GM19452 (cell line): ENCODE results near the gene VTI1A.

Experiments
- ATAC-seq: cut with Tn5 transposase; IDR thresholded peaks from one replicate; pipeline ENCODE4 v1.9.1; 2021; ENCODE audit not compliant: unreplicated experiment

Gene VTI1A

DNA sequence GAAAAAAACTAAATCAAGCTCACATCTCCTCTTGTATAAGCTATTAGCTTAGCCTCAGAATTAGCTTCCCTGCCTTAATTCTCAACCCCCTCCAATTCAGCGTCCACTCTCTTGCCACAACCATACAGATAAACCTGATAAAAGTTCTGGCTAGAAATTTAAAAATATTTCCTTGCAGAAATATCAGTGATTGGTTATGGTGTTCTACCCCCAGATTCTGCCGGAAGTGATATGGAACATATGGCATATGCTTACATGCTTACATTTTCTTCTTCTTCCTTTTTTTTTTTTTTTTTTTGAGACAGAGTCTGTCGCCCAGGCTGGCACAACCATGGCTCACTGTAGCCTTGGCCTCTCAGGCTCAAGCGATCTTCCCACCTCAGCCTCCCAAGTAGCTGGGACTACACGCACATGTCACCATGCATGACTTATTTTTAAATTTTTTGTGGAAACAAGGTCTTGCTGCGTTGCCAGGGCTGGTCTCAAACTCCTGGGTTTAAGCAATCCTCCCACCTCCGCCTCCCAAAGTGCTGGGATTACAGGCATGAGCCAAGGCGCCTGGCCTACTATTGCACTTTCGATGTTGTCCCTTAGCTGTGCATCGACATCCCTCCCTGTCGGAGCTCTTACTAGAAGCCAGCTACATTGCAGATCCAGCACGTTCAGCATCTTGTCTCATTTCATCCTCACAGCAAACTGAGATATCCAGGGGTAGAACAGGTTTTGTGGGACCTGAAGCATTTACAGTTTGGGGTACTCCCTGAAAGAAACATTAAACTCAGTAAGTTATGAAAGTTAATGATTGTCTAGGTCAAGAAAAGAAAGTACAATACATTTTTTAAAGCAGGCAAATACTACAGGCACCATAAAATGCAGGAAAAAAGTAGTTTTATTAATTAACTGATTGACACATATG, 297.4 kb downstream of the VTI1A start:
- ATAC-seq, result no peak

DNA sequence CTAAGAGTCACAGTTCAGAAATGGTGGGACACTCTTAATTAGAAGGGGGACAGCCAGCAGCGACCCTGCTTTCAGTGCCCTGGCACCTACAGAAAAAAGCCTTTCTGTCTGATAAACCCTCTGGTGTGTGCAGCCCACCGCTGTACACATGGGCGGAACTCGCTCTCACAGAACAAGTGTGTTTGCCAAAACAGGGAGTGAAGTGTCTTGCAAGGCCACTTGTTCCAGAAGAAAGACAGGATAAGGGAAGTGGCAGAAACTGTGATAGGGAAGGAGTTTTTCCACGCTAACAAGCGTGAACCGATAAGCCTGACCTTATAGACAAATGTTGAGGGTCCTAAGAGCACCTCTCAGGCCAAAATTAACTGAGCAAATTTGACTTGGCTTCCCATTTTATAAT, 299.3 kb downstream of the VTI1A start:
- no peak for ATAC-seq

DNA sequence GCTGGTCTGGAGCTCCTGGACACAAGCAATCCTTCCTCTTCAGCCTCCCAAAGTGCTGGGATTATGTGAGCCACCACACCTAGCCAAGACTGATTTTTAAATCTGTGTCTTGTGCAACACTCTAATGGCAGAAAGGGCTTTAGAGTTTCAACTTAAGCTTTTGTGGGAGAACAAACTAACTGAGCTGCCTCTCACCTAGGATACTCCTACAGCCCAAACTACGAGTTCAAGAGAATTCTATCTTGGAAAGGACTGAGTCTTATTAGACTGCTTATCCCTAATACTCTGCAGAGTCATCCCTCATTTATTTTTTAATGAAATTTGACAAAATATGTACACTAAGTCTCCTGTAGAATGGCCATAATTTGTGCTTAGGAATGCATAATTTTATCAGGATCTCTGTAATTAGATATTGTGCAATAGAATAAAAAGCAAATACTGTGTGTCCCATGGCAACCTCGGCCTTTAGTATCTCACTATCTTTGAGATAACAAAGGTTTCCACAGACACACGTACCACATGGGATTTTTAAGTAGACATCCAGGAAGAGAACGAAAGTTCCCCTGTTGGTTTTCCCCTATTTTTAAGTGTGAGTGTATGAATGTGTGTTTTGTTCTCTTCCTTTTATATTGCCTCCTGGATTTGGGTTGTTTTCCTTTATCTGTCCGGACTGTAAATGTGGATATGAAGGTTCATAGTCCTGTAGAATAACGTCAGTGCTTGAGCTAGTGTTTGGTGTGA, 303.6 kb downstream of the VTI1A start:
- no peak for ATAC-seq

DNA sequence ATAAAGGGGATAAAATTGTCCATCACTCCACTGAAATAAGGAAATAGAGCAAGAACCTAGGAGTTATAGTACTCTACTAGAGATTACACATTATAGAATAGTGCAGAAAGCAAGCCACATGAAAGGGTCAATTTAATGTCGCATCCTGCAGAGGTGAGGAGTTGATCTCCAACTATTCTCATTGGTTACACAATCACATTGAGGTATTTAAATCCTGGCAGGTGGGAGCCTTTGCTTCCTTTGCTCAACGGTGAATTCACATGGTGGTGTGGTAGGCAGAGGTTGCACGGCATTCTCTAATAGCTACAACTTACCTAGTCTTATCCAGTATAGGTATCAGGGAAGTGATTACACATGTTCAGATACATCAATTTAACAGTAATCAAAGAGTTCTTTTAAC, 304.6 kb downstream of the VTI1A start:
- ATAC-seq, result no peak

- no peak for ATAC-seq
Measured at GRCh38 chr10:112752288-112752687, 305.3 kb downstream of the VTI1A start.

DNA sequence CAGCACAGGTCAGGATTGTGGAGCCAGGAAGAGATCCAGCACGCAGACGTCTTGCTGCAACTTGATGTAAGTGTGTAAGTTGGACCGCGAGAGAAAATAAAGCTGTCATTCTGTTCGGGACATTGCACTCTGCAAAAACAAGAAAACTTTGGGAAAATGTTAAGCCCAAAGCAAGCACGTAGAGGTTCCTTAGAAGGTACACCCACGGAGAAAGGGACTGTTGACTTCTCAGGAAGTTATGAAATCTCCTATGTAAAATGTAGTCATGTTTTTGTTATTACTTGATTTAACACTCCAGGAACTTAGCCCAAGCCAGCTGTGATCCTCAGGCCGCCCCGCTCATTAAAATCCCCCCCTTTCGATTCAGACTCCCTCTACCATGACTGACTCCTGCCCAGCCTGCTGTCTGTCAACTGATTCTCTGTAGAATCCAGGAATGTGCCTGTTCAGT, 307.0 kb downstream of the VTI1A start:
- no peak for ATAC-seq

GRCh38 chr10:112755446-112756234, 308.6 kb downstream of the VTI1A start:
- ATAC-seq, result no peak

GRCh38 chr10:112756235-112756527, 309.2 kb downstream of the VTI1A start:
- no peak for ATAC-seq

GRCh38 chr10:112758961-112759360, 311.9 kb downstream of the VTI1A start:
- no peak for ATAC-seq

- ATAC-seq, result no peak
Measured at GRCh38 chr10:112759496-112759895, 312.5 kb downstream of the VTI1A start.

DNA sequence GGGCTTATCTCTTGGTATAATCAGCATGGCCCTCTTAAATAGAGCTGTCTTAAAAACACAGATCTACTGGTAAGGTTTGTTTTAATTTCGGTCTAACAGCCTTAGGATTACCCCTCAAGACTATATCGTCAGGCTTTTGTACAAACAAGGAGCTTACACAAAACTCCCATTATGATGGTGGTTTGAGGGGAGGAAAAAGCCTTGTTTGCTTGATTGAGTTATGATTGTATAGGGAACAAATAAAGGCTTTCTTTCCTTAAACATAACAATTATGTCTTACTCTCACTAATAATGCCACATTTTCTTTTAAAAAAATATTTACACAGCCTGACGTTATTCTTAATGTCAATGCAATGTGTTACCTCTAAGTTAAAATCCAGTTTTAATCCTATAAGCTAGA, 314.2 kb downstream of the VTI1A start:
- no peak for ATAC-seq

DNA sequence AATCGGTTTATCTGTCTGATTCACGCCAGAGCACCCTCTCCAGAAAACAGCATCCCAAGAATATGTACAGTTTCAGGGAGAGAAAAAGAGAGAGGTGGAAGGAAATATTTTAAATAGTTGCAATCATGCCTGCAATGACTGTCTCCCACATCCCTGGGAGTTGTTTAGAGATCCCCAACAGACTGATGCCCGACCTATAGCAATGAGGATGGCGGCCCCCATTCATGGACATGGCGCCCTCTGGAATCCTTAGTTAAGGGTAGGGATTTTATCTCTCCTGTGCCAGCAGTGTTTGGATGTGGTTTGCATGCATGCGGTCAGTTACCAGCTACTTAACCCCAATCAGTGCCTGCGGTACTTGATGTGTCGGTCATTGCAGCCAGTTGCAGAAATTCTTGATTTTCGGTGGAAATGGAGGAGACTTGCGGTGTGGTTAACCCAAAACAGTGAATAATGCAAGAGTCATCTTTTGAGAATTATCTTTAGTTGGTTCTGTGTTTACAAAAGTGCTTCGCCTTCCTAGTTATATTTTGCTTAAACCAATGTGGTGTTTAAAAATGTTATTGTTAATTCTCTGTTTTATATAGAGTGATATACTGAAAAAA, 317.0 kb downstream of the VTI1A start:
- no peak for ATAC-seq

GRCh38 chr10:112765717-112766235, 318.8 kb downstream of the VTI1A start:
- ATAC-seq, result no peak

DNA sequence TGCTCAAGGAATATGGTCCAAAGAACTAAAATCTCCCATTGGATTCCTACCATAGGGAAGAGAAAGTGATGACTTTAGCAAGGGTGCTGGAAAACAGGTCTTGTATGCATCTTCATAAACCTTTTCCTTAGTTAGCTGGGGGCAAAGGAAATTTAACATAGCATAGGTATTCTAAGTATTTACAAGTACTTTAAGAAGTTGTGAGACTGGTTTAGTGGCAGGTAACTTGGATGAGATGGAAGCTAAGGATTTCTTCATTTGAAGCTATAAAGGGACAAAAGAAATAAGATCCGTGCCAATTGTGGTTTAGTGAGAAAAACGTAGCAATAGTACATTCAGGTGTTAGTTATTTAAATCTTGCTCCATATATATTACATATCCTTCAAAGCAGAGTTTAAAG, 319.6 kb downstream of the VTI1A start:
- no peak for ATAC-seq

GRCh38 chr10:112767156-112767555, 320.1 kb downstream of the VTI1A start:
- no peak for ATAC-seq

DNA sequence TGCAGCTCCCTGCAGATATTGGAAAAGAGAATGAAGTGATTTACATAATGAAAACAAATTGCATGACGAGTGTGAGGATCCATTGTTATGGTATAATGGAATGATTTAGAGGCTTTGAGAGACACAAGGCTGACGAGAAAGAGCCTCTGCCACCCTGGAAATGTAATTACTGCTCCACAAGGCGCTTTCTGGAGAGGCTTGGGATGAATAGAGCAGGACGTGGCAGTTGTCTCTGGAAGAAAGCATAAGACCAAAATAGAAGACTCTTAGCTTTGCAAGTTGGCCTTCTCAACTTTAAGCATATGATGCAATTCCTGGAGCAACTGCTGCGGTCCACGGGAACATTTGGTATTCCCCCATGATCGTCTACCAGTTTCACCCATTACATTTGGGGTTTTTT, 321.1 kb downstream of the VTI1A start:
- no peak for ATAC-seq

DNA sequence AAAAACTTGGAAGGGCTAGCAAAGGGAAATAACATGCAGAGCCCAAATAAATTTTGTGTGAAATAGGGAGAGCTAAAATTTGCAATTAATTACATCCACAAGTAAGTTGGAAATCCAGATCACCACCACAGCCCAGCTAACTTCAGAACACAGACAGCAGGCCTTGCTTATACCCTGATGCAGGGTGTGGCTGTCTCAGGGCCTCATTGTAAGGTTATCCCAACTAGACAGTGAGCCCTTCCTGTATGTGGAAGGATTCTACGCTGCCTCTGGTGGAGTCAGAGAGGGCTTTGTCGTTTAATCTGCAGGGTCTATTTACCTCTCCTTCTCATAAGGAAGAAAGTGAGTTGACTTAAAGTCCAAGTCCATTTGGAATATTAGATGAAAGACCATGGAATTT, 322.1 kb downstream of the VTI1A start:
- ATAC-seq, result no peak

GRCh38 chr10:112769611-112770370, 322.8 kb downstream of the VTI1A start:
- ATAC-seq, result no peak

DNA sequence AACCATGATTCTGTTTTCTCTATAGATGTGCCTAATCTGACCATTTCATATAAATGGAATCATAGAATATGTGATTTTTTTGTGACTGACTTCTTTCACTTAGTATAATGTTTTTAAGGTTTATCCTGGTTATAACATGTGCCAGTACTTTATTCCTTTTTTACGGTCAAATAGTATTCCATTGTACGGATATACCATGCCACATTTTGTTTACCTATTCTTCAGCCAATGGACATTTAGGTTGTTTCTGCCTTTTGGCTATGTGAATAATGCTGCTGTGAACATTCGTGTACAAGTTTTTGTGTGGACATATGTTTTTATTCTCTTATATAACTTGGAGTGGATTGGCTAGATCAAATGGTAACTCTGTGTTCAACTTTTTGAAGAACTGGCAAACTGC, 324.7 kb downstream of the VTI1A start:
- no peak for ATAC-seq

GRCh38 chr10:112773783-112774182, 326.8 kb downstream of the VTI1A start:
- no peak for ATAC-seq
